Esophagus muscularis mucosa (tissue), 4 donors: Measurements from ENCODE around the gene ADCY7. TPM values are rescaled to one million over a fixed set of nuclear protein-coding genes. Genes with fewer than 3 reads are reported as not detected.

Source experiments
- DNase-seq: peaks from one replicate; pipeline ENCODE4 v3.0.0-alpha.2; 2017; ENCODE audit errors: extremely low spot score
- H3K27ac ChIP-seq, 4 donors: fragments of 200-600 bp; sonication (generic); replicated peaks in 1 of 4; 1 replicate in 3 of 4; 2 replicates in 1 of 4; pipeline ENCODE4 v1.5.1; 2016 to 2019; ENCODE audit warnings: mild to moderate bottlenecking in 1 of 4
- H3K27me3 ChIP-seq, 4 donors: fragments of 200-600 bp; sonication (generic); one replicate each; pipeline versions ENCODE4 v1.5.1 to v1.6.0; 2016 to 2019
- H3K36me3 ChIP-seq, 4 donors: fragments of 200-600 bp; sonication (generic); one replicate each; pipeline ENCODE4 v1.5.1; 2016 to 2019
- H3K4me1 ChIP-seq, 4 donors: fragments of 200-600 bp; sonication (generic); one replicate each; pipeline ENCODE4 v1.5.1; 2016 to 2019
- H3K4me3 ChIP-seq, 4 donors: fragments of 200-600 bp; sonication (generic); 1 replicate in 2 of 4; 2 replicates in 2 of 4; pipeline ENCODE4 v1.5.1; 2016 to 2019; ENCODE audit warnings: mild to moderate bottlenecking in 4 of 4, moderate library complexity in 1 of 4
- H3K9me3 ChIP-seq, 4 donors: fragments of 200-600 bp; sonication (generic); 1 replicate in 3 of 4; 2 replicates in 1 of 4; pipeline ENCODE4 v1.5.1; 2016 to 2019
- CTCF ChIP-seq, 3 experiments: fragments of 200-600 bp in 2 of 3; fragments of 450-650 bp in 1 of 3; sonication (generic) in 2 of 3; IDR thresholded peaks; one replicate each; pipeline ENCODE4 v1.5.1; 2017 to 2019; ENCODE audit warnings: antibody characterized with exemption in 3 of 3, mild to moderate bottlenecking in 2 of 3, moderate library complexity in 1 of 3
- EP300 ChIP-seq: sonication (generic); formaldehyde crosslinking; IDR thresholded peaks from one replicate; pipeline ENCODE4 v1.6.1; 2017; ENCODE audit warnings: antibody characterized with exemption
- POLR2A ChIP-seq: fragments of 450-650 bp; IDR thresholded peaks from one replicate; pipeline ENCODE4 v1.6.1; 2017; ENCODE audit warnings: antibody characterized with exemption, moderate library complexity, mild to moderate bottlenecking, low read depth
- POLR2AphosphoS5 ChIP-seq, 2 donors: sonication (generic); formaldehyde crosslinking; IDR thresholded peaks; one replicate each; pipeline ENCODE4 v1.6.1; 2017; ENCODE audit warnings: antibody characterized with exemption in 2 of 2
- WGBS: methylation state at CpG from one replicate; pipeline ENCODE4 v1.1.5; 2018; 5-methylcytosine and 5-hydroxymethylcytosine counted together
- intact Hi-C: fragments of 100-400 bp; cut with DNase I; formaldehyde crosslinking; loops from one replicate; pipeline ENCODE4 v1.15.1; 2023
- total RNA-seq, 4 donors: library from RNA; depleted of rRNA; stranded (reverse); fragments of >200 nt; gene quantifications; one replicate each; pipeline versions ENCODE4 v1.1.0 to v1.2.1, GENCODE V29; 2016

Gene ADCY7
- total RNA-seq, 4 donors from 2014 or later = 12.3 to 17.4 (median 15.6) TPM

DNA sequence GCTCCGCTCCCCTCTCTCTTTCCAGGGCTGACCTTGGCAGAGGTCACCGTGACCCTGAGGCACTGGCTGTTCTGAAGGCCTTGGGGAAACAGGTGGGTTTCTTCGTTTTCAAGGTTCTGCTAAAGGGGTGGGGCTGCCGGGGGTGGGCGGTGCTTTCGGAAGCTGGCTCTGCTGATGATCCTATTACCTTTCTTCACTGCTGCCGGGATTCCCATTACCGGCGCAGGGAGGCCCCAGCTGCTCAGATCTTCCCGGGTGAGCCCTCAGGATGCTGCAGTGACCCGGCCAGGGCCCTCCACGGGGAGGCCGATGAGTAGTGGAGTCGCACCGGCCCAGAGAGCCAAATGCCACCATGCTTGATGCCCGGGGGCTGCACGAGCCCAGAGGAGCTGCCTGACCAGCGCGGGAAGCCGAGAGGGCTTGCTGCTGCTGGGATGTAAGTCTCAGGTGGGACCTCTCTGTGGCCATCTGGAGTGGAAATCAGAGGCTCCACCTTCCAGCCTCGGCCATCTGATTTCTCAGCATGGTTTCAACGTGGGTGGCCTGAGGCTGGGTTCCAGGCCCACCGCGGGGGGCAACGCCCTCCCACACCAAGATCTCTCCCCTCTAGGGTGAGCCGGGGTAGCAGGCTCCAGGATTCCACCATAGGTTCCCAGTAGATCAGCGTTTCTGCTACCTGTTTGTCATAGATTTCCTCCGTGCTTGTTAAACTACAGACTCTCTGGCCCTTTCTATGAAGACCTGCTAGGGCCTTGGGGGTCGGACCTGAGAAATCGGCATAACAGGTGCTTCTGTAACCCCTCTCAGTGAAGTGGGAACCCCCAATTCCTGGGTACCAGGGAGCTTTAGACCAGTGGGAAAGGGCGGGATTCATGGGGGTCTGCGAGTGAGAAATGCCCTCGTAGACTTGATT, 21.6 kb upstream of the ADCY7 start:
- 45% methylated on average over 22 of the region's 33 CpGs for WGBS

GRCh38 chr16:50245417-50246298, 20.7 kb upstream of the ADCY7 start:
- 0% methylated on average over 15 of the region's 74 CpGs for WGBS
- Histone ChIP-seq H3K27me3 (peaks cover 0 to 12% (median 0%) of the 10 kb centered on the region in 4 donors), H3K4me1 (peaks cover 4 to 31% (median 24%) of the 10 kb centered on the region in 4 donors), H3K4me3 (peak overlapping the region; percentile 68 to 72 (median 70)), H3K27ac (peak overlapping the region in 3 of 4 donors; percentile 63 to 68 (median 64)), H3K9me3 (no peaks in the 10 kb centered on the region), H3K36me3 (no peaks in the 10 kb centered on the region)
- no peak for DNase-seq
- no peak for TF ChIP-seq EP300
- TF ChIP-seq POLR2AphosphoS5 (IDR thresholded peaks at IDR 0.05) = no peak
- no peak for TF ChIP-seq POLR2A
- TF ChIP-seq CTCF (IDR thresholded peaks at IDR 0.05) = peak; percentile 21 to 50 (median 33)
- intact Hi-C loops = loop anchor here (5.0 to 10.0 kb wide), 2 partner anchors 122 to 419 kb away; partner anchors contain the start of gene BRD7

More for the DNA sequence above, 21.6 kb upstream of the ADCY7 start:
- H3K4me3 ChIP-seq = peak overlapping the region; percentile 68 to 72 (median 70)
- intact Hi-C loops = loop anchor here (5.0 to 10.0 kb wide), 2 partner anchors 123 to 420 kb away; partner anchors contain the start of gene BRD7
- TF ChIP-seq EP300 = no peak
- TF ChIP-seq POLR2A = no peak
- no peak for TF ChIP-seq CTCF (IDR thresholded peaks at IDR 0.05)
- no peak for TF ChIP-seq POLR2AphosphoS5 (IDR thresholded peaks at IDR 0.05)
- H3K36me3 ChIP-seq = no peaks in the 10 kb centered on the region
- H3K9me3 ChIP-seq = no peaks in the 10 kb centered on the region
- DNase-seq = no peak
- no peak overlapping the region for H3K27ac ChIP-seq
- H3K4me1 ChIP-seq = peaks cover 4 to 31% (median 24%) of the 10 kb centered on the region in 4 donors
- peaks cover 0 to 12% (median 0%) of the 10 kb centered on the region in 4 donors for H3K27me3 ChIP-seq

DNA sequence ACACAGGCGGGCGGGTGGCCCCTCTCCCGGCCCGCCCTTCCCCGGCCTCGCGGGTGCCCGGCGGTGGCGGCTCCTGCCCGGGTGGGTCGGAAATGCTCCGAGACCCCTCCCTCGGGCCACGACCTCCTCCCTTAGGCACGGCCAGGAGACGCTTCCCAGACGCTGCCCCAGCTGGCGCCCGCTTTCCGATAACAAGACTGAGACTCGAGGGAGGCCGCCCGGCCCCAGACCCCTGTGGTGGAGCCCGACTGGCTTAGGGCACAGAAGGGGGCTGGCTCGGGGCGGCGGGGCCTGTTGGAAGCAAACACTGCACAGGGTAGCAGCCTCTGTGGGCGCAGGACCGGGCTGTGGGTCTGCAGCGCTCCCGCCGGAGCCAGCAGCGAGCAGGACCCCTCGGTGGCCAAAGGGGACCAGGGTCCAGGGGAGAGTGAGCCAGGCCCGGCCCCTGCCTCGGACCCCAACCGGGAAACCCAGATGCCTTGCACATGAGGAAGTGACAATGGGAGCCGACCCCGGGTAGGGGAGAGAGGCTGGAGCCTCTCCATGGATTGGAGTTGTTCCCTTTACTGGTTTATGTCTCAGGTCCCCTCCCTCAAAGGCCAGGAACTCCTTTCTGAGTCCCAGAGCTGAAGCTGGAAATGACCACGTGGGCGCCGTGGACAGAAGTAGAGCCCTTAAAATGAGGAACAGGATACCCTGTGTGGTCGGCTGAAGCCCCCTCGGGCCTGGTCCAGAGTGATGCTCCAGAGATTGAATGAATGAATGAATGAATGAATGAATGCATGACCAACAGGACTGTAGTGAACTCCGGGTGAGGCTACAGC, 19.8 kb upstream of the ADCY7 start:
- H3K9me3 ChIP-seq = no peaks in the 10 kb centered on the region
- 37% methylated on average over 11 of the region's 46 CpGs for WGBS
- no peaks in the 10 kb centered on the region for H3K36me3 ChIP-seq
- H3K27ac ChIP-seq = peak overlapping the region; percentile 1 to 68 (median 64)
- H3K4me3 ChIP-seq = peak overlapping the region; percentile 68 to 72 (median 70)
- peaks cover 0 to 12% (median 0%) of the 10 kb centered on the region in 4 donors for H3K27me3 ChIP-seq
- peaks cover 4 to 31% (median 25%) of the 10 kb centered on the region in 4 donors for H3K4me1 ChIP-seq
- DNase-seq = no peak
- intact Hi-C loops = loop anchor here (5.0 to 10.0 kb wide), 2 partner anchors 121 to 418 kb away; partner anchors contain the start of gene BRD7
- TF ChIP-seq CTCF (IDR thresholded peaks at IDR 0.05) = no peak
- TF ChIP-seq POLR2A = no peak
- TF ChIP-seq POLR2AphosphoS5 (IDR thresholded peaks at IDR 0.05) = no peak
- no peak for TF ChIP-seq EP300
